SIG-M5 (cell line): Measurements from ENCODE around the gene MARK3.

Experiments used
- DNase-seq: peaks from one replicate; lab custom pipeline; 2025; lab: John Stamatoyannopoulos, UW

MARK3 gene

GRCh38 chr14:103526914-103527248 is 141.7 kb downstream of the MARK3 start:
- DNase-seq, result no peak

- no peak for DNase-seq
Observed at GRCh38 chr14:103527408-103528145, 142.4 kb downstream of the MARK3 start.

GRCh38 chr14:103528146-103528586 is 143.0 kb downstream of the MARK3 start:
- no peak for DNase-seq

GRCh38 chr14:103528587-103529382 is 143.6 kb downstream of the MARK3 start, which contains the start of gene TRMT61A:
Gene TRMT61A (plus strand): TSS chr14:103529196. CDS start chr14:103529979, 783 bp downstream.
- no peak for DNase-seq

- DNase-seq, result no peak
Observed at GRCh38 chr14:103529383-103530365, 144.5 kb downstream of the MARK3 start.

- no peak for DNase-seq
Observed at GRCh38 chr14:103530390-103530789, 145.2 kb downstream of the MARK3 start.

GRCh38 chr14:103530831-103531230 is 145.6 kb downstream of the MARK3 start:
- no peak for DNase-seq

GRCh38 chr14:103531421-103532215 is 146.4 kb downstream of the MARK3 start:
- DNase-seq, result no peak

- no peak for DNase-seq
Observed at GRCh38 chr14:103532216-103533136, 147.3 kb downstream of the MARK3 start.

GRCh38 chr14:103533137-103533998 is 148.2 kb downstream of the MARK3 start:
- no peak for DNase-seq

GRCh38 chr14:103533999-103534575 is 148.9 kb downstream of the MARK3 start:
- no peak for DNase-seq

- no peak for DNase-seq
Observed at GRCh38 chr14:103534576-103535061, 149.4 kb downstream of the MARK3 start.

GRCh38 chr14:103535081-103535890 is 150.1 kb downstream of the MARK3 start:
- DNase-seq, result no peak

GRCh38 chr14:103535891-103536565 is 150.8 kb downstream of the MARK3 start:
- DNase-seq, result no peak

- no peak for DNase-seq
Observed at GRCh38 chr14:103536693-103537092, 151.5 kb downstream of the MARK3 start.

- DNase-seq, result no peak
Observed at GRCh38 chr14:103537175-103537990, 152.2 kb downstream of the MARK3 start.
